Measurements from ENCODE around the gene CDK5RAP3. TPM values are rescaled to one million over a fixed set of nuclear protein-coding genes. Genes with fewer than 3 reads are reported as not detected.
"Not testable (repeated sequence)": the region's sequence is repeated elsewhere in the genome, so short reads cannot be mapped to it uniquely, and the experiment has no call there.

Gene CDK5RAP3
- total RNA-seq, 1 experiment from 2014 or later = 128 TPM

GRCh38 chr17:47987240-47987835, 16.4 kb downstream of the CDK5RAP3 start:
- ChIA-PET CTCF (interaction anchor here (0.7 to 2.6 kb wide), 11 partner anchors 9 to 140 kb away, joined by 3 to 20 read pairs (median 8); partner anchors contain the start of genes CDK5RAP3 and SP2), POLR2A (interaction anchor here (0.9 kb wide), 1 partner anchor 8 kb away, joined by 3 read pairs; no protein-coding TSS in a partner anchor)
- DNase-seq (ENCODE audit: low spot score) (peak; percentile 40), ATAC-seq (peak; percentile 38)
- Mint-ChIP-seq H3K9me3 (no peaks in the 10 kb centered on the region), H3K4me3 (no peak overlapping the region), H3K27ac (no peak overlapping the region), H3K4me1 (peaks cover 42% of the 10 kb centered on the region), H3K36me3 (no peaks in the 10 kb centered on the region), H3K27me3 (ENCODE audit: low read depth) (no peaks in the 10 kb centered on the region)
- no peak for TF ChIP-seq PRRX2 (CRISPR knock-in tag; IDR thresholded peaks at IDR 0.05)
- TF ChIP-seq, protein P1, sequence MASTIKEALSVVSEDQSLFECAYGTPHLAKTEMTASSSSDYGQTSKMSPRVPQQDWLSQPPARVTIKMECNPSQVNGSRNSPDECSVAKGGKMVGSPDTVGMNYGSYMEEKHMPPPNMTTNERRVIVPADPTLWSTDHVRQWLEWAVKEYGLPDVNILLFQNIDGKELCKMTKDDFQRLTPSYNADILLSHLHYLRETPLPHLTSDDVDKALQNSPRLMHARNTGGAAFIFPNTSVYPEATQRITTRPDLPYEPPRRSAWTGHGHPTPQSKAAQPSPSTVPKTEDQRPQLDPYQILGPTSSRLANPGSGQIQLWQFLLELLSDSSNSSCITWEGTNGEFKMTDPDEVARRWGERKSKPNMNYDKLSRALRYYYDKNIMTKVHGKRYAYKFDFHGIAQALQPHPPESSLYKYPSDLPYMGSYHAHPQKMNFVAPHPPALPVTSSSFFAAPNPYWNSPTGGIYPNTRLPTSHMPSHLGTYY (CRISPR knock-in tag; IDR thresholded peaks at IDR 0.05) = no peak
- no peak for TF ChIP-seq TP53 (CRISPR knock-in tag; IDR thresholded peaks at IDR 0.05)
- no peak for TF ChIP-seq IRF1 (CRISPR knock-in tag; IDR thresholded peaks at IDR 0.05)
- TF ChIP-seq IRF2 (CRISPR knock-in tag; IDR thresholded peaks at IDR 0.05; ENCODE audit: borderline replicate concordance, low read depth) = no peak
- TF ChIP-seq HMGXB4 (CRISPR knock-in tag; IDR thresholded peaks at IDR 0.05) = no peak
- TF ChIP-seq NR3C1 (CRISPR knock-in tag; conservative IDR thresholded peaks at IDR 0.05; ENCODE audit: low read depth) = no peak
- TF ChIP-seq ESRRA (CRISPR knock-in tag; IDR thresholded peaks at IDR 0.05; ENCODE audit: borderline replicate concordance) = no peak
- TF ChIP-seq TCF7 (CRISPR knock-in tag; IDR thresholded peaks at IDR 0.05; ENCODE audit: low read depth) = no peak
- TF ChIP-seq, protein P2, sequence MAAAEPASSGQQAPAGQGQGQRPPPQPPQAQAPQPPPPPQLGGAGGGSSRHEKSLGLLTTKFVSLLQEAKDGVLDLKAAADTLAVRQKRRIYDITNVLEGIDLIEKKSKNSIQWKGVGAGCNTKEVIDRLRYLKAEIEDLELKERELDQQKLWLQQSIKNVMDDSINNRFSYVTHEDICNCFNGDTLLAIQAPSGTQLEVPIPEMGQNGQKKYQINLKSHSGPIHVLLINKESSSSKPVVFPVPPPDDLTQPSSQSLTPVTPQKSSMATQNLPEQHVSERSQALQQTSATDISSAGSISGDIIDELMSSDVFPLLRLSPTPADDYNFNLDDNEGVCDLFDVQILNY (CRISPR knock-in tag; IDR thresholded peaks at IDR 0.05) = no peak
- TF ChIP-seq, protein P3, sequence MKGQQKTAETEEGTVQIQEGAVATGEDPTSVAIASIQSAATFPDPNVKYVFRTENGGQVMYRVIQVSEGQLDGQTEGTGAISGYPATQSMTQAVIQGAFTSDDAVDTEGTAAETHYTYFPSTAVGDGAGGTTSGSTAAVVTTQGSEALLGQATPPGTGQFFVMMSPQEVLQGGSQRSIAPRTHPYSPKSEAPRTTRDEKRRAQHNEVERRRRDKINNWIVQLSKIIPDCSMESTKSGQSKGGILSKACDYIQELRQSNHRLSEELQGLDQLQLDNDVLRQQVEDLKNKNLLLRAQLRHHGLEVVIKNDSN (CRISPR knock-in tag; IDR thresholded peaks at IDR 0.05) = no peak
- no peak for TF ChIP-seq ZNF396 (CRISPR knock-in tag; IDR thresholded peaks at IDR 0.05; ENCODE audit: borderline replicate concordance)
- no peak for TF ChIP-seq KAT7 (CRISPR knock-in tag; IDR thresholded peaks at IDR 0.05; ENCODE audit: borderline replicate concordance)
- TF ChIP-seq NFYB (CRISPR knock-in tag; conservative IDR thresholded peaks at IDR 0.05; ENCODE audit: low read depth) = no peak
- no peak for TF ChIP-seq PREB (CRISPR knock-in tag; IDR thresholded peaks at IDR 0.05; ENCODE audit: borderline replicate concordance)
- TF ChIP-seq NR1H2 (CRISPR knock-in tag; IDR thresholded peaks at IDR 0.05) = no peak
- no peak for TF ChIP-seq ZNF317 (CRISPR knock-in tag; IDR thresholded peaks at IDR 0.05; ENCODE audit: borderline replicate concordance, low read depth)
- no peak for TF ChIP-seq JUN (CRISPR knock-in tag; IDR thresholded peaks at IDR 0.05)
- TF ChIP-seq ZNF219 (CRISPR knock-in tag; IDR thresholded peaks at IDR 0.05; ENCODE audit: borderline replicate concordance) = no peak

DNA sequence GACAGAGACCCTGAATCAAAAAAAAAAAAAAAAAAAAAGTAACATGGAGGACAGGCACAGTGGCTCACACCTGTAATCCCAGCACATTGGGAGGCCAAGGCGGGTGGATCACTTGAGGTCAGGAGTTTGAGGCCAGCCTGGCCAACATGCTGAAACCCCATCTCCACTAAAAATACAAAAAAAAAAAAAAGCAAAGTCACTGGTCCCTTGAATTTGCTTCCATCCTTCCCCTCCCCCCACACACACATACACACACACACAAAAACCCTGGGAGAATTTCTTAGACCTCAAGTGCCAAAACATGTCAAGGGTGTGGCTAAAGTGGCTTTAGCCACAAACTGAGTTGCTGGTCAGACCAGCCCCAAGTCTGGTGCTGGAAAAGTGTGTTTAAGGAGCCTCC, 17.5 kb downstream of the CDK5RAP3 start:
- POLR2A ChIA-PET = not testable (repeated sequence)

More for the DNA sequence above, 17.5 kb downstream of the CDK5RAP3 start:
- H3K36me3 Mint-ChIP-seq; H3K9me3 Mint-ChIP-seq; H3K27me3 Mint-ChIP-seq (ENCODE audit: low read depth); ATAC-seq; H3K27ac Mint-ChIP-seq; H3K4me3 Mint-ChIP-seq; DNase-seq (ENCODE audit: low spot score): not testable (repeated sequence)
- CTCF ChIA-PET = interaction anchor here (1.0 to 2.2 kb wide), 5 partner anchors 15 to 42 kb away, joined by 3 to 7 read pairs (median 3); partner anchors contain the start of gene CDK5RAP3
- peaks cover 43% of the 10 kb centered on the region for H3K4me1 Mint-ChIP-seq

All from WTC11 (cell line).